HCT116 (cell line): ENCODE results near the gene PON1. TPM values are rescaled to one million over a fixed set of nuclear protein-coding genes. Genes with fewer than 3 reads are reported as not detected.

ENCODE experiments used
- ATAC-seq: fragments of 200-7000 bp; cut with Tn5 transposase; 2 replicates; pipeline ENCODE4 v1.9.1; 2020; ENCODE audit warnings: mild to moderate bottlenecking, moderate library complexity
- BruUV-seq: library from RNA; stranded (reverse); fragments of 400-500 nt; replicated peaks from 2 replicates; lab custom pipeline; 2021; lab: Mats Ljungman, UMichigan
- CTCF ChIA-PET: fragments of 300-600 bp; sonication (Branson Sonifier 250); formaldehyde crosslinking; loops from one replicate; lab custom pipeline; 2021; ENCODE audit warnings: antibody characterized with exemption; lab: Charles Lee
- POLR2A ChIA-PET: fragments of 300-600, 350-600 bp; sonication (Branson Sonifier 250); formaldehyde crosslinking; loops from one replicate; lab custom pipeline; 2021; ENCODE audit warnings: antibody characterized with exemption; lab: Charles Lee
- RAD21 ChIA-PET, 2 experiments: fragments of 300-600 bp; sonication (Branson Sonifier 250); formaldehyde crosslinking; loops; one replicate each; lab custom pipeline; 2023; ENCODE audit warnings: low total read pairs in 2 of 2; ENCODE audit not compliant: uncharacterized antibody in 2 of 2, unreplicated experiment in 2 of 2, low non-redundant PET in 1 of 2; lab: Charles Lee
- DNase-seq: peaks from one replicate; pipeline ENCODE4 v3.0.0-alpha.2; 2010; ENCODE audit warnings: low read depth, low spot score
- H2AFZ ChIP-seq: fragments of 200-600 bp; shearing (Covaris generic), sonication (generic); 2 replicates; pipeline ENCODE4 v1.6.1; 2017; ENCODE audit warnings: low read depth, mixed run types, mixed read lengths, antibody characterized with exemption, low read length; ENCODE audit not compliant: poor library complexity, severe bottlenecking
- H3K27ac ChIP-seq: 2 replicates; pipeline ENCODE4 v1.5.1; 2012; ENCODE audit warnings: low read depth, low read length
- H3K27me3 ChIP-seq: fragments of 200-600 bp; sonication (generic); 2 replicates; pipeline ENCODE4 v1.6.1; 2016; ENCODE audit warnings: mixed run types, low read length, mixed read lengths; ENCODE audit not compliant: insufficient read depth
- H3K36me3 ChIP-seq, 2 experiments: fragments of 200-500 bp in 1 of 2; fragments of 200-600 bp in 1 of 2; sonication (Bioruptor generic) in 1 of 2; sonication (generic) in 1 of 2; 2 replicates each; pipeline versions ENCODE4 v1.5.1 to v1.6.1; 2014 to 2016; ENCODE audit warnings: low read length in 2 of 2, inconsistent platforms in 1 of 2, mixed read lengths in 1 of 2, mixed run types in 1 of 2; ENCODE audit not compliant: insufficient read depth in 2 of 2, control insufficient read depth in 1 of 2
- H3K4me1 ChIP-seq, 2 experiments: fragments of 200-600 bp in 1 of 2; sonication (generic) in 1 of 2; 2 replicates each; pipeline versions ENCODE4 v1.5.1 to v1.6.1; 2012 to 2017; ENCODE audit warnings: low read length in 2 of 2, inconsistent platforms in 1 of 2, mild to moderate bottlenecking in 1 of 2, mixed read lengths in 1 of 2, mixed run types in 1 of 2, moderate library complexity in 1 of 2; ENCODE audit not compliant: insufficient read depth in 2 of 2, control insufficient read depth in 1 of 2
- H3K4me2 ChIP-seq: fragments of 200-600 bp; sonication (generic); 2 replicates; pipeline ENCODE4 v1.6.1; 2017; ENCODE audit warnings: mixed run types, low read length, mixed read lengths
- H3K4me3 ChIP-seq, 2 experiments: fragments of 200-600 bp in 1 of 2; sonication (generic) in 1 of 2; replicated peaks in 1 of 2; 2 replicates each; pipeline ENCODE4 v1.5.1; 2011 to 2016; ENCODE audit warnings: low read length in 2 of 2, control low read depth in 1 of 2, low read depth in 1 of 2, mild to moderate bottlenecking in 1 of 2, mixed read lengths in 1 of 2, mixed run types in 1 of 2
- H3K79me2 ChIP-seq: fragments of 200-600 bp; sonication (generic); 2 replicates; pipeline ENCODE4 v1.6.1; 2017; ENCODE audit warnings: mild to moderate bottlenecking, mixed run types, low read length, moderate library complexity, mixed read lengths; ENCODE audit not compliant: insufficient read depth
- H3K9ac ChIP-seq: fragments of 200-600 bp; sonication (generic); 2 replicates; pipeline ENCODE4 v1.6.1; 2016; ENCODE audit warnings: low read length, mixed read lengths
- H3K9me2 ChIP-seq: fragments of 200-600 bp; sonication (generic), shearing (Covaris generic); 2 replicates; pipeline ENCODE4 v1.6.1; 2017; ENCODE audit warnings: mixed run types, mild to moderate bottlenecking, moderate library complexity; ENCODE audit not compliant: insufficient read depth
- H3K9me3 ChIP-seq, 2 experiments: fragments of 200-500 bp in 1 of 2; fragments of 200-600 bp in 1 of 2; sonication (Bioruptor generic) in 1 of 2; sonication (generic) in 1 of 2; 2 replicates each; pipeline ENCODE4 v1.6.1; 2014 to 2017; ENCODE audit warnings: low read length in 2 of 2, mixed read lengths in 2 of 2, inconsistent platforms in 1 of 2, low read depth in 1 of 2, mild to moderate bottlenecking in 1 of 2, mixed run types in 1 of 2, moderate library complexity in 1 of 2; ENCODE audit not compliant: control insufficient read depth in 1 of 2, insufficient read depth in 1 of 2
- H4K20me1 ChIP-seq: fragments of 200-600 bp; sonication (generic), shearing (Covaris generic); 2 replicates; pipeline ENCODE4 v1.6.1; 2017; ENCODE audit warnings: mixed run types, mild to moderate bottlenecking, moderate library complexity; ENCODE audit not compliant: insufficient read depth
- CBX3 ChIP-seq: IDR thresholded peaks from 2 replicates; pipeline ENCODE4 v1.6.1; 2012; ENCODE audit warnings: low read depth
- EZH2 ChIP-seq: fragments of 200-600 bp; sonication (generic); IDR thresholded peaks from 2 replicates; pipeline ENCODE4 v1.6.1; 2017; ENCODE audit warnings: antibody characterized with exemption, mixed run types
- EZH2phosphoT487 ChIP-seq: fragments of 200-600 bp; IDR thresholded peaks from 2 replicates; pipeline ENCODE4 v1.6.1; 2018; ENCODE audit warnings: antibody characterized with exemption, borderline replicate concordance
- POLR2A ChIP-seq: IDR thresholded peaks from 2 replicates; pipeline ENCODE4 v1.7.0; 2011; ENCODE audit warnings: borderline replicate concordance; ENCODE audit not compliant: insufficient read depth, insufficient read length; ENCODE audit errors: extremely low read depth
- RAD21 ChIP-seq: IDR thresholded peaks from 2 replicates; pipeline ENCODE4 v1.6.1; 2012; ENCODE audit warnings: low read depth, mild to moderate bottlenecking
- SIN3A ChIP-seq: IDR thresholded peaks from 2 replicates; pipeline ENCODE4 v1.6.1; 2012; ENCODE audit warnings: low read depth
- SP1 ChIP-seq: IDR thresholded peaks from 2 replicates; pipeline ENCODE4 v1.6.1; 2012; ENCODE audit warnings: low read depth
- TCF7L2 ChIP-seq: IDR thresholded peaks from 2 replicates; pipeline ENCODE4 v1.7.0; 2011; ENCODE audit warnings: borderline replicate concordance, inconsistent platforms; ENCODE audit not compliant: insufficient read depth, insufficient read length; ENCODE audit errors: extremely low read depth
- YY1 ChIP-seq: IDR thresholded peaks from 2 replicates; pipeline ENCODE4 v1.6.1; 2011; ENCODE audit warnings: low read length, low read depth, moderate library complexity, mild to moderate bottlenecking; ENCODE audit not compliant: insufficient replicate concordance; ENCODE audit errors: extremely low read depth
- ZNF274 ChIP-seq: fragments of 200-500 bp; sonication (Bioruptor generic); IDR thresholded peaks from 2 replicates; pipeline ENCODE4 v1.6.1; 2014; ENCODE audit warnings: mild to moderate bottlenecking, low read depth, low read length, inconsistent platforms
- intact Hi-C: fragments of 100-400 bp; cut with micrococcal nuclease; formaldehyde crosslinking; loops from 2 replicates; pipeline ENCODE4 v1.10.0; 2022
- total RNA-seq: library from RNA; stranded (reverse); gene quantifications from one replicate; pipeline ENCODE4 v1.2.1, GENCODE V29; 2021; ENCODE audit not compliant: unreplicated experiment
- TF ChIP-seq, protein P1 (sequence below), 3 experiments: fragments of 200-600 bp in 1 of 3; sonication (generic) in 1 of 3; IDR thresholded peaks in 2 of 3; conservative IDR thresholded peaks in 1 of 3; 2 replicates each; pipeline ENCODE4 v1.5.1; 2012 to 2017; ENCODE audit warnings: low read depth in 2 of 3, low read length in 2 of 3, antibody characterized with exemption in 1 of 3, borderline replicate concordance in 1 of 3, control low read depth in 1 of 3, mild to moderate bottlenecking in 1 of 3, mixed read lengths in 1 of 3, mixed run types in 1 of 3, moderate library complexity in 1 of 3; ENCODE audit not compliant: insufficient read depth in 1 of 3

PON1 gene
- total RNA-seq, 1 experiment from 2014 or later, result 0.20 TPM

DNA sequence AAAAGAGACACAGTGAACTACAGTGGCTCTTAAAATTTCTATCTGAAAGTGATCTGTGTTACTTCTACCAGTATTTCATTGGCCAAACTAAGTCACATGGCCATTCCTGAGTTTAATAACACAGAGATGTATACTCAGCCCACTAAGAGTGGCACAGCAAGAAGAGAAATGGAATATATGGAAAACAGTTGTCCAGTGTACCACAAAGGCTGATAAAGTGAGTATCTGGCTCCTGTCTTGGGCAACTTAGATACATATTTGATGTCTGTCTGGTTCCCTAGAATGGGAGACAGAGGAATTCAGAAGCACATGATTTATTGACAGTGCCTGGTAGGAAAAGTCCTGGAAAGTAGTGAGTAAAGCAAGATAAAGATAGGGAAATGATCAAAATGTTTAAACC is 10.1 kb upstream of the PON1 start:
- ChIA-PET RAD21 (no interaction called here), POLR2A (no interaction called here), CTCF (no interaction called here)
- no peaks in the 10 kb centered on the region for H3K27me3 ChIP-seq
- no peaks in the 10 kb centered on the region for H3K36me3 ChIP-seq
- H3K4me2 ChIP-seq, result no peak overlapping the region
- H3K9me2 ChIP-seq, result no peaks in the 10 kb centered on the region
- no peaks in the 10 kb centered on the region for H3K79me2 ChIP-seq
- BruUV-seq, result no TSS peak
- H3K4me1 ChIP-seq, result no peaks in the 10 kb centered on the region
- DNase-seq, result no peak
- no peak overlapping the region for H3K4me3 ChIP-seq
- no peaks in the 10 kb centered on the region for H3K9me3 ChIP-seq
- no peak overlapping the region for H3K27ac ChIP-seq
- H2AFZ ChIP-seq, result no peak overlapping the region
- H4K20me1 ChIP-seq, result no peaks in the 10 kb centered on the region
- no peak for ATAC-seq
- no peak overlapping the region for H3K9ac ChIP-seq
- intact Hi-C loops, result no loop called here
- TF ChIP-seq RAD21, result no peak
- TF ChIP-seq TCF7L2, result no peak

DNA sequence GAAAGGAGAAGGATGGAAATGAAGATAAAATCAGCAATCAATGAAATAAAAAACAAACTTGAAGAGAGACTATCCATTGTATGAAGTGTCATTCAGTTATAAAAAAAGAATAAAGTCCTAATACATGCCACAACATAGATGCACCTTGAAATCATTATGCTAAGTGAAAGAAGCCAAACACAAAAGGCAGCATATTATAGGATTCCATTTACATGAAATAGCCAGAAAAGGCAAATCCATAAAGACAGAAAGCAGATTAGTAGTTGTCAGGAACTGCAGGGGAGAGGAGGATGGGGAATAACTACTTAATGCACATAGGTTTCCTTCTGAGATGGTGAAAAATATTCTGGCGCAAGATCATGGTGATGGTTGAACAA is 6.6 kb upstream of the PON1 start:
- Histone ChIP-seq H3K9me2 (no peaks in the 10 kb centered on the region), H3K4me3 (no peak overlapping the region), H2AFZ (no peak overlapping the region), H3K79me2 (no peaks in the 10 kb centered on the region), H3K27me3 (no peaks in the 10 kb centered on the region)
- BruUV-seq, result no TSS peak
- ChIA-PET CTCF (no interaction called here), RAD21 (no interaction called here)
- TF ChIP-seq SP1, result no peak
- TF ChIP-seq EZH2phosphoT487, result no peak
- TF ChIP-seq ZNF274, result no peak
- no peak for TF ChIP-seq POLR2A
- TF ChIP-seq, protein P1, sequence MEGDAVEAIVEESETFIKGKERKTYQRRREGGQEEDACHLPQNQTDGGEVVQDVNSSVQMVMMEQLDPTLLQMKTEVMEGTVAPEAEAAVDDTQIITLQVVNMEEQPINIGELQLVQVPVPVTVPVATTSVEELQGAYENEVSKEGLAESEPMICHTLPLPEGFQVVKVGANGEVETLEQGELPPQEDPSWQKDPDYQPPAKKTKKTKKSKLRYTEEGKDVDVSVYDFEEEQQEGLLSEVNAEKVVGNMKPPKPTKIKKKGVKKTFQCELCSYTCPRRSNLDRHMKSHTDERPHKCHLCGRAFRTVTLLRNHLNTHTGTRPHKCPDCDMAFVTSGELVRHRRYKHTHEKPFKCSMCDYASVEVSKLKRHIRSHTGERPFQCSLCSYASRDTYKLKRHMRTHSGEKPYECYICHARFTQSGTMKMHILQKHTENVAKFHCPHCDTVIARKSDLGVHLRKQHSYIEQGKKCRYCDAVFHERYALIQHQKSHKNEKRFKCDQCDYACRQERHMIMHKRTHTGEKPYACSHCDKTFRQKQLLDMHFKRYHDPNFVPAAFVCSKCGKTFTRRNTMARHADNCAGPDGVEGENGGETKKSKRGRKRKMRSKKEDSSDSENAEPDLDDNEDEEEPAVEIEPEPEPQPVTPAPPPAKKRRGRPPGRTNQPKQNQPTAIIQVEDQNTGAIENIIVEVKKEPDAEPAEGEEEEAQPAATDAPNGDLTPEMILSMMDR (IDR thresholded peaks at IDR 0.05 in 2 of 3, conservative IDR thresholded peaks at IDR 0.05 in 1 of 3; ENCODE audit: borderline replicate concordance in 1 of 3, insufficient read depth in 1 of 3, low read depth in 2 of 3, low read length in 2 of 3), result no peak
- TF ChIP-seq EZH2, result no peak
- no peak for TF ChIP-seq YY1
- TF ChIP-seq CBX3, result no peak
- no peak for TF ChIP-seq TCF7L2
- TF ChIP-seq SIN3A, result no peak
- TF ChIP-seq RAD21, result no peak
- TF ChIP-seq, all 23 proteins: peak for 0
- Histone ChIP-seq H3K9me3 (no peaks in the 10 kb centered on the region), H3K27ac (no peak overlapping the region), H3K9ac (no peak overlapping the region), H3K4me1 (no peaks in the 10 kb centered on the region), H4K20me1 (no peaks in the 10 kb centered on the region), H3K4me2 (no peak overlapping the region), H3K36me3 (no peaks in the 10 kb centered on the region)
- POLR2A ChIA-PET, result interaction anchor here (0.6 kb wide), 1 partner anchor 56 kb away, joined by 3 read pairs; no protein-coding TSS in a partner anchor
- ATAC-seq (no peak), DNase-seq (no peak)
- intact Hi-C loops, result no loop called here
